HepG2 (cell line): ENCODE results near the gene C2CD2. TPM values are rescaled to one million over a fixed set of nuclear protein-coding genes. Genes with fewer than 3 reads are reported as not detected.

Experiments used
- ATAC-seq: fragments of 200-7000 bp; cut with Tn5 transposase; 3 replicates; pipeline ENCODE4 v1.9.1; 2020; ENCODE audit warnings: mild to moderate bottlenecking, moderate library complexity
- BruUV-seq: library from RNA; stranded (reverse); fragments of 400-500 nt; replicated peaks from 2 replicates; lab custom pipeline; 2021; lab: Mats Ljungman, UMichigan
- CTCF ChIA-PET: fragments of 300-600 bp; formaldehyde crosslinking; extraction: SDS; loops from one replicate; lab custom pipeline; 2021; ENCODE audit warnings: low total read pairs, inconsistent platforms, low intra/inter-chr PET ratio; lab: Yijun Ruan, JAX
- POLR2A ChIA-PET: fragments of 350-600 bp; sonication (Branson Sonifier 250); formaldehyde crosslinking; loops from one replicate; lab custom pipeline; 2020; ENCODE audit warnings: antibody characterized with exemption, inconsistent platforms; lab: Yijun Ruan, JAX
- DNase-seq: peaks from one replicate; pipeline ENCODE4 v3.0.0-alpha.2; 2015; ENCODE audit warnings: low spot score
- FAIRE-seq: peaks from 3 replicates; lab custom pipeline; 2011; peaks lifted over from hg19 to GRCh38; lab: Jason Lieb, UNC
- H2AFZ ChIP-seq: one replicate; pipeline ENCODE4 v1.6.1; 2011; ENCODE audit warnings: low read length, inconsistent platforms
- H3K27ac ChIP-seq: fragments of 300-600 bp; 3 replicates; pipeline ENCODE4 v1.8.0; 2011; ENCODE audit warnings: mixed run types, mild to moderate bottlenecking, mixed read lengths, low read length, inconsistent platforms; ENCODE audit not compliant: insufficient read depth; ENCODE audit errors: extremely low read length
- H3K27me3 ChIP-seq, 2 experiments: fragments of 200-600 bp in 1 of 2; 2 replicates in 1 of 2; 3 replicates in 1 of 2; pipeline versions ENCODE4 v1.6.0 to v1.8.0; 2011; ENCODE audit warnings: low read length in 2 of 2, mild to moderate bottlenecking in 2 of 2, moderate library complexity in 2 of 2, inconsistent platforms in 1 of 2; ENCODE audit not compliant: insufficient read depth in 2 of 2, control insufficient read depth in 1 of 2
- H3K36me3 ChIP-seq, 2 experiments: fragments of 200-600 bp in 1 of 2; replicated peaks in 1 of 2; 2 replicates in 1 of 2; 3 replicates in 1 of 2; pipeline versions ENCODE4 v1.5.1 to v1.8.0; 2011; ENCODE audit warnings: low read length in 2 of 2, inconsistent platforms in 1 of 2; ENCODE audit not compliant: insufficient read depth in 2 of 2, control insufficient read depth in 1 of 2
- H3K4me1 ChIP-seq: 2 replicates; pipeline ENCODE4 v1.5.1; 2012; ENCODE audit warnings: low read length, inconsistent platforms; ENCODE audit not compliant: insufficient read depth
- H3K4me2 ChIP-seq: 2 replicates; pipeline ENCODE4 v1.6.0; 2011; ENCODE audit warnings: low read depth, low read length, inconsistent platforms
- H3K4me3 ChIP-seq, 3 experiments: fragments of 200-600 bp in 1 of 3; sonication (generic), shearing (Covaris generic) in 1 of 3; replicated peaks in 1 of 3; 2 replicates each; pipeline ENCODE4 v1.5.1; 2011 to 2016; ENCODE audit warnings: low read length in 3 of 3, inconsistent platforms in 2 of 3, low read depth in 2 of 3, mild to moderate bottlenecking in 2 of 3, control low read depth in 1 of 3, mixed read lengths in 1 of 3; ENCODE audit not compliant: insufficient read depth in 1 of 3
- H3K79me2 ChIP-seq: one replicate; pipeline ENCODE4 v1.6.1; 2011; ENCODE audit warnings: low read length, inconsistent platforms; ENCODE audit not compliant: insufficient read depth
- H3K9ac ChIP-seq: 2 replicates; pipeline ENCODE4 v1.6.0; 2011; ENCODE audit warnings: mild to moderate bottlenecking, low read depth, low read length, inconsistent platforms; ENCODE audit not compliant: insufficient read depth
- H3K9me3 ChIP-seq: 2 replicates; pipeline ENCODE4 v1.5.1; 2012; ENCODE audit warnings: mild to moderate bottlenecking, low read length
- H4K20me1 ChIP-seq: 2 replicates; pipeline ENCODE4 v1.6.0; 2011; ENCODE audit warnings: inconsistent platforms, mild to moderate bottlenecking, low read length, moderate library complexity; ENCODE audit not compliant: insufficient read depth
- HINFP ChIP-seq: sonication (generic); formaldehyde crosslinking; IDR thresholded peaks from 2 replicates; pipeline ENCODE4 v1.4.0; 2020; ENCODE audit warnings: low read depth, mild to moderate bottlenecking, missing genetic modification reagents
- HNF4G ChIP-seq, 2 experiments: sonication (generic) in 1 of 2; formaldehyde crosslinking in 1 of 2; IDR thresholded peaks; 2 replicates each; pipeline versions ENCODE4 v1.4.0 to v1.6.1; 2011 to 2020; ENCODE audit warnings: borderline replicate concordance in 2 of 2, low read depth in 2 of 2, mild to moderate bottlenecking in 2 of 2, low read length in 1 of 2, missing genetic modification reagents in 1 of 2, moderate library complexity in 1 of 2
- KDM1A ChIP-seq: IDR thresholded peaks from 2 replicates; pipeline ENCODE4 v1.6.1; 2016; ENCODE audit warnings: missing compliant biosample characterization
- PRDM4 ChIP-seq: sonication (generic); formaldehyde crosslinking; IDR thresholded peaks from 2 replicates; pipeline ENCODE4 v1.9.0; 2021; ENCODE audit warnings: missing genetic modification reagents, borderline replicate concordance
- ZMAT3 ChIP-seq: sonication (generic); formaldehyde crosslinking; conservative IDR thresholded peaks from 2 replicates; pipeline ENCODE4 v1.7.0; 2021; ENCODE audit warnings: missing genetic modification reagents
- ZNF382 ChIP-seq: sonication (generic); formaldehyde crosslinking; IDR thresholded peaks from 2 replicates; pipeline ENCODE4 v1.5.0; 2020; ENCODE audit warnings: missing genetic modification reagents, mild to moderate bottlenecking, borderline replicate concordance
- ZSCAN20 ChIP-seq: sonication (generic); formaldehyde crosslinking; IDR thresholded peaks from 2 replicates; pipeline ENCODE4 v1.4.0; 2020; ENCODE audit warnings: missing genetic modification reagents, mild to moderate bottlenecking, borderline replicate concordance
- WGBS: methylation state at CpG from one replicate; pipeline ENCODE4 v1.1.6; 2017; ENCODE audit warnings: low lambda C conversion rate; 5-methylcytosine and 5-hydroxymethylcytosine counted together
- in situ Hi-C: cut with HindIII; loops from 2 replicates; pipeline ENCODE4 v1.10.0; 2017; ENCODE audit warnings: low pct_unique_long_range_greater_than_20kb; ENCODE audit not compliant: extremely low pct_ligation_motif_present
- intact Hi-C: fragments of 100-400 bp; cut with micrococcal nuclease; formaldehyde crosslinking; loops from one replicate; pipeline ENCODE4 v1.10.0; 2022; ENCODE audit not compliant: unreplicated experiment
- polyA plus RNA-seq, 8 experiments: library from polyadenylated mRNA; depleted of rRNA in 3 of 8; stranded (reverse) in 7 of 8; unstranded in 1 of 8; fragments of >200 nt; fragmentation: Illumina TruSeq in 4 of 8; extraction: Trizol in 4 of 8; gene quantifications; 2 replicates each; pipeline versions ENCODE4 v1.2.1 to v1.2.3, GENCODE V29; 2011 to 2016; ENCODE audit warnings: low read depth in 4 of 8, missing spikeins in 1 of 8, mixed read lengths in 1 of 8; ENCODE audit not compliant: insufficient read depth in 1 of 8
- total RNA-seq, 5 experiments: library from RNA; depleted of rRNA; stranded (reverse); fragments of >200 nt; fragmentation: Illumina TruSeq; extraction: Trizol; gene quantifications; 2 replicates each; pipeline ENCODE4 v1.2.3, GENCODE V29; 2016; ENCODE audit warnings: low read depth in 1 of 5

Gene C2CD2
- total and polyA plus RNA-seq, 2 of the 13 experiments (the other 11 are each of a cell fraction or from before 2014, with no cell fraction given): 12.5 to 19.7 TPM

- TF ChIP-seq KDM1A (CRISPR knock-in tag) (peak; percentile 55; the same call in 1 of the 2 replicates), HNF4G (IDR thresholded peaks at IDR 0.05; ENCODE audit: borderline replicate concordance, low read depth, low read length) (no peak), HNF4G (CRISPR knock-in tag; IDR thresholded peaks at IDR 0.05; ENCODE audit: borderline replicate concordance, low read depth) (no peak), ZNF382 (CRISPR knock-in tag) (no peak)
Observed at GRCh38 chr21:41876928-41877652, 76.7 kb downstream of the C2CD2 start (continued).

- CTCF ChIA-PET: no interaction called here
- Histone ChIP-seq H3K4me1 (peaks cover 28% of the 10 kb centered on the region), H3K27me3 (no peaks in the 10 kb centered on the region), H3K79me2 (peaks cover 28% of the 10 kb centered on the region), H3K36me3 (no peaks in the 10 kb centered on the region), H4K20me1 (no peaks in the 10 kb centered on the region), H2AFZ (no peak overlapping the region), H3K4me3 (no peak overlapping the region), H3K27ac (no peak overlapping the region), H3K4me2 (no peak overlapping the region), H3K9ac (no peak overlapping the region), H3K9me3 (no peaks in the 10 kb centered on the region)
- BruUV-seq: no TSS peak
- FAIRE-seq (no peak), ATAC-seq (no peak), DNase-seq (no peak)
- POLR2A ChIA-PET: no interaction called here
- intact Hi-C loops (no loop called here), in situ Hi-C loops (no loop called here)
- TF ChIP-seq PRDM4 (CRISPR knock-in tag): no peak
- no peak for TF ChIP-seq ZSCAN20 (CRISPR knock-in tag)
- no peak for TF ChIP-seq ZMAT3 (CRISPR knock-in tag)
- TF ChIP-seq HINFP (CRISPR knock-in tag): no peak
- 100% methylated on average over 2 of the region's 8 CpGs for WGBS
Observed at GRCh38 chr21:41876396-41876795, 77.4 kb downstream of the C2CD2 start.
